Tibial artery (tissue), 4 donors: ENCODE data around the gene TRPV4.

ENCODE experiments used
- DNase-seq, 2 donors: peaks; one replicate each; pipeline ENCODE4 v3.0.0-alpha.2; 2019
- H3K27ac ChIP-seq, 2 donors: fragments of 200-600 bp; sonication (generic) in 1 of 2; 1 replicate in 1 of 2; 2 replicates in 1 of 2; pipeline ENCODE4 v1.5.1; 2018 to 2019; ENCODE audit warnings: mild to moderate bottlenecking in 1 of 2
- H3K27me3 ChIP-seq, 2 donors: fragments of 200-600 bp; sonication (generic) in 1 of 2; one replicate each; pipeline versions ENCODE4 v1.5.1 to v1.6.0; 2016 to 2019
- H3K36me3 ChIP-seq, 3 donors: fragments of 200-600 bp; sonication (generic) in 2 of 3; one replicate each; pipeline ENCODE4 v1.5.1; 2016 to 2019; ENCODE audit warnings: mild to moderate bottlenecking in 2 of 3
- H3K4me1 ChIP-seq, 4 donors: fragments of 200-600 bp; sonication (generic) in 2 of 4; 1 replicate in 3 of 4; 2 replicates in 1 of 4; pipeline ENCODE4 v1.5.1; 2016 to 2019
- H3K4me3 ChIP-seq, 2 donors: fragments of 200-600 bp; sonication (generic) in 1 of 2; 1 replicate in 1 of 2; 2 replicates in 1 of 2; pipeline ENCODE4 v1.5.1; 2018 to 2019; ENCODE audit warnings: mild to moderate bottlenecking in 2 of 2
- H3K9me3 ChIP-seq, 3 donors: fragments of 200-600 bp; sonication (generic) in 1 of 3; one replicate each; pipeline ENCODE4 v1.5.1; 2016 to 2019
- intact Hi-C: fragments of 100-400 bp; cut with DNase I; formaldehyde crosslinking; loops from one replicate; pipeline ENCODE4 v1.15.0; 2023; ENCODE audit warnings: low total_unique reads
- TF ChIP-seq, protein P1 (sequence below), 2 experiments: fragments of 200-600 bp in 1 of 2; fragments of 450-650 bp in 1 of 2; IDR thresholded peaks; one replicate each; pipeline ENCODE4 v1.5.1; 2017 to 2019; ENCODE audit warnings: antibody characterized with exemption in 2 of 2, mild to moderate bottlenecking in 1 of 2, moderate library complexity in 1 of 2

Gene TRPV4

DNA sequence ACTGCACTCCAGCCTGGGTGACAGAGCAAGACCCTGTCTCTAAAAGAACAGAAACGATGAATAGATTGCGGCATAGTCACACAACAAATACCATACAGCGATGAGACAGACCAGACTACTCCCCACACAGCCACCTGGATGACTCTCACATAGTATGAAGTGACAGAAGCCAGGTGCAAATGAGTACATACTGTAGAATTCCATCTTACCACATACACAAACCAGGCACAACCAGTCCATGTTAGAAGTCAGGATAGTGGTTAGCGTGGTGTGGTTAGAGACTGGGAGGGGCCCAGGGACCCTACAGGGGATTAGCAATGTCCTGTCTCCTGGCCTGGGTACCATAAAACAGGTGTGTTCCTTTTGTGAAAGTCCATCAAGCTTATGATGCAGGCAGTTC lies 65.7 kb downstream of the TRPV4 start:
- Histone ChIP-seq H3K4me3 (no peak overlapping the region), H3K36me3 (peaks cover 0 to 7% (median 0%) of the 10 kb centered on the region in 3 donors), H3K9me3 (peaks cover 0 to 10% (median 0%) of the 10 kb centered on the region in 3 donors), H3K27ac (no peak overlapping the region), H3K27me3 (peaks cover 0 to 18% of the 10 kb centered on the region in 2 donors), H3K4me1 (no peaks in the 10 kb centered on the region)
- TF ChIP-seq, protein P1, sequence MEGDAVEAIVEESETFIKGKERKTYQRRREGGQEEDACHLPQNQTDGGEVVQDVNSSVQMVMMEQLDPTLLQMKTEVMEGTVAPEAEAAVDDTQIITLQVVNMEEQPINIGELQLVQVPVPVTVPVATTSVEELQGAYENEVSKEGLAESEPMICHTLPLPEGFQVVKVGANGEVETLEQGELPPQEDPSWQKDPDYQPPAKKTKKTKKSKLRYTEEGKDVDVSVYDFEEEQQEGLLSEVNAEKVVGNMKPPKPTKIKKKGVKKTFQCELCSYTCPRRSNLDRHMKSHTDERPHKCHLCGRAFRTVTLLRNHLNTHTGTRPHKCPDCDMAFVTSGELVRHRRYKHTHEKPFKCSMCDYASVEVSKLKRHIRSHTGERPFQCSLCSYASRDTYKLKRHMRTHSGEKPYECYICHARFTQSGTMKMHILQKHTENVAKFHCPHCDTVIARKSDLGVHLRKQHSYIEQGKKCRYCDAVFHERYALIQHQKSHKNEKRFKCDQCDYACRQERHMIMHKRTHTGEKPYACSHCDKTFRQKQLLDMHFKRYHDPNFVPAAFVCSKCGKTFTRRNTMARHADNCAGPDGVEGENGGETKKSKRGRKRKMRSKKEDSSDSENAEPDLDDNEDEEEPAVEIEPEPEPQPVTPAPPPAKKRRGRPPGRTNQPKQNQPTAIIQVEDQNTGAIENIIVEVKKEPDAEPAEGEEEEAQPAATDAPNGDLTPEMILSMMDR (IDR thresholded peaks at IDR 0.05) = no peak
- peak in 1 of 2 donors; percentile 16 for DNase-seq
- intact Hi-C loops = no loop called here

DNA sequence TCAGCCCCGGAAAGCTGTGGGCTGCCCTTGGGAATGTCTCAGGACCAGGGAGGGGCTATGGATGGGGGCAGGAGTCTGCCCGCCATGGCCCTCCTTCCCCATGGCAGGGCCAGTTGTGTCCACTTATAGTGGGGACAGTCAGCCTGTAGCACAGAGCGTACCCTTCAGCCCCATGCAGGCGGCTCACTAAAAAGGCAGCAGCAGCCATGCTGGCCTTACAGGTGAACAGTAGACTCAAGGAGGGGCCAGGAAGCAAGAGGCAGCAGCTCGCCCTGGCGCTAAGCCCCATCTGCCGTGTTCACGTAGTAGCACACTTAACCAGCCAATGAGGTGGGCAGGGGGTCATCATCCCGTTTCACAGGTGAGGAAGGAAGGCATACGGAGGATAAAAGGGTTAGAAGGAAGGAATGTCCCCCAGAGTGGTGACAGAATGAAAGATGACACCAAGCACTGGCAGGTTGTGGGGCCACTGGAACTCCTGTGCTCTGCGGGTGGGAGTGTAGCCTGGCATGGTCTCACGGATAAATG lies 66.9 kb downstream of the TRPV4 start:
- Histone ChIP-seq H3K4me3 (no peak overlapping the region), H3K27me3 (peaks cover 0 to 18% of the 10 kb centered on the region in 2 donors), H3K4me1 (no peaks in the 10 kb centered on the region), H3K27ac (no peak overlapping the region), H3K9me3 (peaks cover 0 to 10% (median 0%) of the 10 kb centered on the region in 3 donors), H3K36me3 (peaks cover 0 to 7% (median 0%) of the 10 kb centered on the region in 3 donors)
- intact Hi-C loops = no loop called here
- peak; percentile 2 to 28 for DNase-seq
- TF ChIP-seq, protein P1 (IDR thresholded peaks at IDR 0.05) = no peak

DNA sequence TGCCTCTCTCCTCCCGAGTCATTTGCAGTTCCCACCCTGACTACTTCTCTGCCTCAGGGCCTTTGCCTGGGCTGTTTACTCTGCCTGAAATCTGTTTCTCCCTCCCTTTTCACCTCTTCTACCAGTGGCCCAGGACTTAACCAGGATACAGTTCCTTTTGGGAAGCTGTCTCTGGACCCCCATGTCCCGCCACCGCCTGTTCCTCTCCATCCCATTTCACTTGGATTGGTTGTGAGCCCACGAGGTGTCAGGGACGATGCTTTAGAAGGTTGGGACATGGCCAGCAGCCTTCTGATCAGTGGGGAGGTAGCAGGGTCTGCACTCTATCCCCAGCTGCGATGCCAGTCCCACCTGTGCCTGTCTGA lies 67.8 kb downstream of the TRPV4 start:
- H3K27me3 ChIP-seq = peaks cover 0 to 19% of the 10 kb centered on the region in 2 donors
- no peak overlapping the region for H3K27ac ChIP-seq
- peak; percentile 7 to 21 for DNase-seq

DNA sequence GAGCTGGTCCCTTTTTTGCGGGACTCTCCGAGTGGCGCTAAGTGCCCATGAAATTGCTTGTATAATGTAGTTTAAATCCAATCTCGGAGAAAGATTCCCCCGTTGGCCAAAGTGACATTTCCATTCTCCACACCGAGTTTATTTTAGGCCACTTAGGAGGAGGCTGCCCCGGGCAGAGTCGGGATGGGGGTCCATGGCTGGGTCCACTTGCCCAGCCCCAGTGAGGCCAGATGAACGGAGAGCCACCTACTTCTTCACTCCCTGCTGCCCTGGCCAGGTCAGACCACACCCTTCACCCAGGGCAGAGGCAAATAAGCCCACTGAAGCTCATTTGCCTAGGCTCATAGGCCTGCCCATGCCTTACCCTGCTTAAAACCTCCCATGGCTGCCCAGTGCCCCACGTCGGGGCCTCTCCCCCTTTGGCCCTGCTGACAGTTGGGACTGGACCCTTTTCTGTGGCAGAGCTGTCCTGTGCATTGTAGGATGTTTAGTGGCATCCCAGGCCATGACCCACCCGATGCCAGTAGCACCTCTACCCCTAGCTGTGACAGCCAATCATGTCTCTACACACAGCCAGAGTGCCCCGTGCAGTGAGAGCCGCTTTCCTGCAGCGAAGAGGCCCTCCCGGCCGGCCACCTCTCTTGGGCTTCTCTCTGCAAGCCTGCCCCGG lies 68.3 kb downstream of the TRPV4 start:
- TF ChIP-seq, protein P1 (IDR thresholded peaks at IDR 0.05) = no peak

More for the DNA sequence above, 67.8 kb downstream of the TRPV4 start:
- Histone ChIP-seq H3K4me1 (no peaks in the 10 kb centered on the region), H3K9me3 (peaks cover 0 to 10% (median 0%) of the 10 kb centered on the region in 3 donors), H3K36me3 (peaks cover 0 to 7% (median 0%) of the 10 kb centered on the region in 3 donors), H3K4me3 (no peak overlapping the region)
- TF ChIP-seq, protein P1 (IDR thresholded peaks at IDR 0.05) = no peak
- intact Hi-C loops = no loop called here

DNA sequence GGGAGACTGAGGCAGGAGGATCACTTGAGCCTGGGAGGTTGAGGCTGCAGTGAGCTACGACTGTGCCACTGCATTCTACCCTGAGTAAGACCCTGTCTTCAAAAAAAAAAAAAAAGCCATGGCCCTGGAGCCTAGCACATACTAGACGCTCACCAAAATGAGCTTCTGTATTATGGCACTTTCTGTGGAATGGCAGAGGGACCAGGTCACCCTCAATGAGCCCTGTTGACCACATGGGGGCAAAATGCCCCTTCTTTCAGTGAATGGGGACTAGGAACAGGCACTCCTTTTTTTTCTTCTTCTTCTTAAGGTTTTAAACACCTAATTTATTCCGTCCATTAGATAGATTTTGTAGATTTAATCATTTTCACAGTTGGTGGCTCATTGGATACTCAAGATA lies 69.1 kb downstream of the TRPV4 start:
- TF ChIP-seq, protein P1 (IDR thresholded peaks at IDR 0.05) = no peak
- intact Hi-C loops = no loop called here
- Histone ChIP-seq H3K27ac (no peak overlapping the region), H3K36me3 (peaks cover 0 to 7% (median 0%) of the 10 kb centered on the region in 3 donors), H3K9me3 (peaks cover 0 to 10% (median 0%) of the 10 kb centered on the region in 3 donors), H3K27me3 (peaks cover 0 to 32% of the 10 kb centered on the region in 2 donors), H3K4me1 (no peaks in the 10 kb centered on the region), H3K4me3 (no peak overlapping the region)
- DNase-seq = no peak

More for the DNA sequence above, 68.3 kb downstream of the TRPV4 start:
- H3K9me3 ChIP-seq = peaks cover 0 to 10% (median 0%) of the 10 kb centered on the region in 3 donors
- intact Hi-C loops = no loop called here
- peak in 1 of 2 donors; percentile 44 for DNase-seq
- no peak overlapping the region for H3K4me3 ChIP-seq
- peaks cover 0 to 7% (median 0%) of the 10 kb centered on the region in 3 donors for H3K36me3 ChIP-seq
- H3K27me3 ChIP-seq = peaks cover 0 to 24% of the 10 kb centered on the region in 2 donors
- no peak overlapping the region for H3K27ac ChIP-seq
- no peaks in the 10 kb centered on the region for H3K4me1 ChIP-seq
